GM12801 (cell line): ENCODE data around the gene PLXNA1.

Experiments
- TF ChIP-seq, protein P1 (sequence below): IDR thresholded peaks from one replicate; pipeline ENCODE4 v1.5.1; 2011; ENCODE audit warnings: control low read depth; ENCODE audit not compliant: insufficient read length; ENCODE audit errors: extremely low read depth

PLXNA1 gene

DNA sequence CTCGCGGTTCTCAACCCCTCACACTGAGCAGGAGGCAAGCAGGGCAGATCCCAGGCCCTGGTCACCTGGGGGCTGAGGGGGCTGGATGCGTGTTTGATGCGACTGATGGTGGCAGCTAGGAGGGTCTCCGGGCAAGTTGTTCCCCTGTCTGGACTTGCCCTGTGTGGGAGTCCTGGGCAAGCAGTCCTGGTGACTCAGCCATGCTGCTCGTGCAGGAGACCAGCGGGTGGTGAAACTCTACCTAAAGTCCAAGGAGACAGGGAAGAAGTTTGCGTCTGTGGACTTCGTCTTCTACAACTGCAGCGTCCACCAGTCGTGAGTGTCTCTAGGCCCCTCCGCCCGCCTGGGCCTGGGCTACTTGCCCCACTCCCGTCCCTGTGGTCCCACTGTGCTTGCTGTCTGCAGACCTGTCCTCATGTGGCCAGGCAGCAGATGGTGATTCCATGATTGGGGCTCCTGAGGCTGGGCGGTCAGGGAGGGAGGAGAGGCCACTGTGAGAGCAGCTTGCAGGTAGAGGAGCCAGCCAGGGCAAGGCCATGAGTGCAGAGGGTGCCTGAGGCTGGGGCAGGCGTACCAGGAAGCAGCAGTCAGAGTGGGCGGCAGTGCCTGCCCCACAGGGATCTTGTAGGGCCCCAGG, 23.1 kb downstream of the PLXNA1 start:
- TF ChIP-seq, protein P1, sequence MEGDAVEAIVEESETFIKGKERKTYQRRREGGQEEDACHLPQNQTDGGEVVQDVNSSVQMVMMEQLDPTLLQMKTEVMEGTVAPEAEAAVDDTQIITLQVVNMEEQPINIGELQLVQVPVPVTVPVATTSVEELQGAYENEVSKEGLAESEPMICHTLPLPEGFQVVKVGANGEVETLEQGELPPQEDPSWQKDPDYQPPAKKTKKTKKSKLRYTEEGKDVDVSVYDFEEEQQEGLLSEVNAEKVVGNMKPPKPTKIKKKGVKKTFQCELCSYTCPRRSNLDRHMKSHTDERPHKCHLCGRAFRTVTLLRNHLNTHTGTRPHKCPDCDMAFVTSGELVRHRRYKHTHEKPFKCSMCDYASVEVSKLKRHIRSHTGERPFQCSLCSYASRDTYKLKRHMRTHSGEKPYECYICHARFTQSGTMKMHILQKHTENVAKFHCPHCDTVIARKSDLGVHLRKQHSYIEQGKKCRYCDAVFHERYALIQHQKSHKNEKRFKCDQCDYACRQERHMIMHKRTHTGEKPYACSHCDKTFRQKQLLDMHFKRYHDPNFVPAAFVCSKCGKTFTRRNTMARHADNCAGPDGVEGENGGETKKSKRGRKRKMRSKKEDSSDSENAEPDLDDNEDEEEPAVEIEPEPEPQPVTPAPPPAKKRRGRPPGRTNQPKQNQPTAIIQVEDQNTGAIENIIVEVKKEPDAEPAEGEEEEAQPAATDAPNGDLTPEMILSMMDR: no peak

DNA sequence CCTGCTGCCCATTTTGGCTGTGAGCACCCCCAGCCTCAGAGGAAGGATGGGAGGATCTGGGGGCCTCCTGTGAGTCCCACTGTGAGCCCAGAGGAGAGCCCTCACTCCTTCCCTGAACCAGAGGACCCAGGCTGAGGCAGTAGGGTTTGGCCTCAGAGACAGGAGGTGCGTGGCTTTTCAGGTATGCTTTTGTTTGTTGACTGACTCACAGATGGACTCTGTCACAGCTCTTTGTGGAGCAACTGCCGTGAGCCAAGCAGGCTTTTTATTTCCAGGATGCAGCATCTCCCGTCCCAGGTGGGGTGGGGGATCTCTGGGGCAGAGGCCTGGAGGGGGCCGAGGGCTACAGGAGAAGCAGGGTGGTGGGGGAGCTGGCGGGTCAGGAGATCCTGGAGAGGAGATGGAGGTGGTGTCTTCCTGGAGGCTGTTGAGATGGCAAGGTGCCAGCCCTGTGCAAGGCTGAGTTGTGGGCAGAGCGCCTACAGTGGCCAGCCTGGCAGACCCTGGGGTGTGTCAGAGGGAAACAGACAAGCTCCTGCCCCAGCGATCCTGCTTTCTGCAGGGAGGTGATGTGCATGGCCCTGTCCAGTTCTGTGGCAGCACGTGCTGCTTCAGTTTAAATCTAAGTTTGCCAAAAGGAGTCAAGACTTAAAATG, 24.0 kb downstream of the PLXNA1 start:
- TF ChIP-seq, protein P1: no peak

DNA sequence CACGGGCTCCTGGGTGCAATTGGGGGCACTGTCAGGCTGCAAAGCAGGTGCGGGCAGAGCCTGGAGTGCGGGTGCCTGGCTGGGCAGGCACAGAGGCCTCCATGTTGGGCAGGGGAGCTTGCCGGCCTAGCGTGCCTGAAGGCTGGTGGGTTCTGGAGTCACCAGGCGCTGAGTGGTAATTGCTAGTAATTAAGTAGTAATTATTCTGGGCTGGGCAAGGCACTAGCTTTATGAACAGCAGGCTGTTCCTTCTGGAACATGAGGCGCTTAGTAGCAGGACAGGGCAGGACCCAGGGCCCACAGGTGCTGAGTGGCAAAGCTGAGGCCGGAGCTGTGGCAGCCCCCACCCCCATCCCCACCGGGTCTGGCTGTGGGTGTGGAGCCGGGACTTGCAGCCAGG, 25.3 kb downstream of the PLXNA1 start:
- TF ChIP-seq, protein P1: no peak

DNA sequence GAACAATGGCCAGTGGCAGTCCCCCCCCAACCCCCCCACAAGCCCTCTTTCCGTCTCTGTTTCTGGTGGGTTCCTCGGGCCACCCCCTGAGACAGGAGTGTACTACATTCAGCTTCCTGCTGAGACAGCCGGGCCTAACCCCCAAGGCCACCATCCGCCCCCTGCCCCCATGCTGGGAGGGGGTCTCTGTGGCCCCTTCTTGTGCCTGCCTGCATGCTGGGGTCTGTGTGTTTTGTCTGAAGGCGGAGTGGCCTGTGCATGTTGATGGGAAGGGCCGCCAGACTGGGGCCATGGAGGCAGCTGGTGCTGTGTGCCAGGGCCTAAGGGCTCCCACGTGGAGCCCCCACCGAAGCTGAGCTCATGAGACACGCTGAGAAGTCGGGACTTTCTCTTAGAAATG, 26.6 kb downstream of the PLXNA1 start:
- TF ChIP-seq, protein P1: no peak

DNA sequence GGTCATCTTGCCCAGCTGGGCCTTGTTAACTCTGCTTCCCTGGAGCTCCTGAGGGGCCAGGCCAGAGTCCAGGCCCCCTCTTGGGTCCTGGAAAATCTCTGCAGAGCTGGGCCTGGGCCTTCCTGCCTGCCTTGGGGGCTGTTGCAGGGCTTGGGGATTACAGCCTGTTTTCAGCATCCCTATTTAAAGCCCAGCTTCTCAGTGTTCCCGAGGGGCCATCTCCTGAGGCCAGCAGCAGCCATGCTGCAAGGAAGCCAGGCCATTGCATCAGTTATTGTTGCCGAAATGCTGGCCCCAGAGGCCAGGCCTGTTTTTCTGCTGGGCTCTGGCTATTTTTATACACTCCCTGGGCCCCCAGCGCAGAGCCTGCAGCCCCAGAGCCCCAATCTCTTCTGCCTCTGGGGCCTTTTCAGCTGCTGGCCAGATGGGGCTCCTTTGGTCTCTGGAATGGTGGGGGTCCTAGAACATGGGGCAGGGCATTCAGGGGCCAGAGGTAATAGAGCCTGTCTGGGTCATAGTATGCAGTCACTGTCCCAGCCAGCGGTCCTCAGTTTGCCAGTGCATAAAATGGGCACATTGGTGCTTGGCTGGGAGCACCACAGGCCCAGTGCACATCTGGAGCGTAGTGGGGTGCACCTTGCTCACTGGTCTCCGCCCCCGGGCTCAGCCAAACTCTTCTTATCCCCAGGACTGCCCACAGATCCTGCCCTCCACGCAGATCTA, 28.5 kb downstream of the PLXNA1 start:
- TF ChIP-seq, protein P1: no peak

DNA sequence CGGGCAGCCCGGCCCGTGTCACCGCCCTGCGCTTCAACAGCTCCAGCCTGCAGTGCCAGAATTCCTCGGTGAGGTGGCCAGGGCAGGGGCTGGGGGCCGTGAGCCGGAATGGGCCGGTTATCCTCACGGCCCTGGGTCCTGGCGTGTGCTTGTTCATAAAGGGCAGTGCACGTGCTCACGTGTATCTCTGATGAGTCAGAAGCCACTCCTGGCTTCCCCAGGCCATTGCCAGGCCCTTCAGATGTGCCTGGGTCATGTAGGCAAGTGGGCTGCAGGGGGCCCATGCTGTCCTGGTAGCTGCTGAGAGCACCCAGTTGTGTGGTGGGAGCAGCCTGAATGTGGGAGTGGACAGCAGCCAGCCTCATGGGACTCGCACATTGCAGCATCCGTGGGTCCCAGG, 29.2 kb downstream of the PLXNA1 start:
- TF ChIP-seq, protein P1: no peak

DNA sequence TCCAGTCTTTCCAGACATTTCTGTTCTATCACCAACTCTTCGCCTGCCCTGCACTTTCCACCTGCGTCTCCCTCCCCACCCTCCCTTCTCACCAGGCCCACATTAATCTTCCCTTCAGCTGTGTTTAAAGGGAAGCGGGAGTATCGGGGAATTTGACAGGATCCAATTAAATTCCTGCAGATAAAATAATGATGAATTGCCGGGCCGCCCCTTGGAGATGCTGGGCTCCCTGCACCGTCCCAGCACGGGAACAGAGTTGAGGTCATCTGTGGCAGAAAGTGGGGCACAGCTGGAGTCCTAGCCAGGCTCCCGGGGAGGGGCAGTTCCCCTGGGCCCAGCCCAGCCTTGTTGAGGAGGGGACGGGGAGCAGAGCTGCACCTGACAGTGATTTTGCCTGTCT, 30.3 kb downstream of the PLXNA1 start:
- TF ChIP-seq, protein P1: no peak
